ENCODE data around the gene IRF2BP2. TPM values are rescaled to one million over a fixed set of nuclear protein-coding genes. Genes with fewer than 3 reads are reported as not detected.

The IRF2BP2 gene
- total and polyA plus RNA-seq, 10 of the 15 experiments (the other 5 are each of a cell fraction or from before 2014, with no cell fraction given): 7.5 to 114 (median 52.3) TPM

GRCh38 chr1:234608025-234608910 is 1.7 kb downstream of the IRF2BP2 start (continued):
- TF ChIP-seq ZSCAN29 (IDR thresholded peaks at IDR 0.05) (peak; percentile 13; the same call in 1 of the 2 replicates), ZNF622 (IDR thresholded peaks at IDR 0.05) (no peak), BHLHE40 (IDR thresholded peaks at IDR 0.05; ENCODE audit: borderline replicate concordance in 1 of 2, low read depth in 2 of 2, low read length in 1 of 2) (peak; percentile 86 to 88), CHD1 (IDR thresholded peaks at IDR 0.05; ENCODE audit: low read depth, low read length) (0 out of 2 replicates have a peak, but pooled peaks have one; percentile 28), CEBPB (IDR thresholded peaks at IDR 0.05; ENCODE audit: borderline replicate concordance in 1 of 2, low read depth in 2 of 2, low read length in 2 of 2) (no peak), MYC (IDR thresholded peaks at IDR 0.05; ENCODE audit: insufficient read depth, insufficient read length, insufficient replicate concordance, low read length, severe bottlenecking) (peak; percentile 22), ZBTB40 (IDR thresholded peaks at IDR 0.05; ENCODE audit: borderline replicate concordance) (no peak), SMARCA5 (IDR thresholded peaks at IDR 0.05) (no peak), STAT1 (conservative IDR thresholded peaks at IDR 0.05) (no peak), NFXL1 (IDR thresholded peaks at IDR 0.05; ENCODE audit: borderline replicate concordance) (no peak), PML (IDR thresholded peaks at IDR 0.05; ENCODE audit: low read length) (no peak), SREBF1 (IDR thresholded peaks at IDR 0.05; ENCODE audit: low read length) (no peak)
- TF ChIP-seq, protein P1, sequence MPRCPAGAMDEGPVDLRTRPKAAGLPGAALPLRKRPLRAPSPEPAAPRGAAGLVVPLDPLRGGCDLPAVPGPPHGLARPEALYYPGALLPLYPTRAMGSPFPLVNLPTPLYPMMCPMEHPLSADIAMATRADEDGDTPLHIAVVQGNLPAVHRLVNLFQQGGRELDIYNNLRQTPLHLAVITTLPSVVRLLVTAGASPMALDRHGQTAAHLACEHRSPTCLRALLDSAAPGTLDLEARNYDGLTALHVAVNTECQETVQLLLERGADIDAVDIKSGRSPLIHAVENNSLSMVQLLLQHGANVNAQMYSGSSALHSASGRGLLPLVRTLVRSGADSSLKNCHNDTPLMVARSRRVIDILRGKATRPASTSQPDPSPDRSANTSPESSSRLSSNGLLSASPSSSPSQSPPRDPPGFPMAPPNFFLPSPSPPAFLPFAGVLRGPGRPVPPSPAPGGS (IDR thresholded peaks at IDR 0.05; ENCODE audit: borderline replicate concordance, insufficient read depth, low read depth, low read length, poor library complexity, severe bottlenecking): peak; percentile 75
- TF ChIP-seq, protein P2, sequence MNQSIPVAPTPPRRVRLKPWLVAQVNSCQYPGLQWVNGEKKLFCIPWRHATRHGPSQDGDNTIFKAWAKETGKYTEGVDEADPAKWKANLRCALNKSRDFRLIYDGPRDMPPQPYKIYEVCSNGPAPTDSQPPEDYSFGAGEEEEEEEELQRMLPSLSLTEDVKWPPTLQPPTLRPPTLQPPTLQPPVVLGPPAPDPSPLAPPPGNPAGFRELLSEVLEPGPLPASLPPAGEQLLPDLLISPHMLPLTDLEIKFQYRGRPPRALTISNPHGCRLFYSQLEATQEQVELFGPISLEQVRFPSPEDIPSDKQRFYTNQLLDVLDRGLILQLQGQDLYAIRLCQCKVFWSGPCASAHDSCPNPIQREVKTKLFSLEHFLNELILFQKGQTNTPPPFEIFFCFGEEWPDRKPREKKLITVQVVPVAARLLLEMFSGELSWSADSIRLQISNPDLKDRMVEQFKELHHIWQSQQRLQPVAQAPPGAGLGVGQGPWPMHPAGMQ (IDR thresholded peaks at IDR 0.05; ENCODE audit: borderline replicate concordance): no peak
- TF ChIP-seq, protein P3, sequence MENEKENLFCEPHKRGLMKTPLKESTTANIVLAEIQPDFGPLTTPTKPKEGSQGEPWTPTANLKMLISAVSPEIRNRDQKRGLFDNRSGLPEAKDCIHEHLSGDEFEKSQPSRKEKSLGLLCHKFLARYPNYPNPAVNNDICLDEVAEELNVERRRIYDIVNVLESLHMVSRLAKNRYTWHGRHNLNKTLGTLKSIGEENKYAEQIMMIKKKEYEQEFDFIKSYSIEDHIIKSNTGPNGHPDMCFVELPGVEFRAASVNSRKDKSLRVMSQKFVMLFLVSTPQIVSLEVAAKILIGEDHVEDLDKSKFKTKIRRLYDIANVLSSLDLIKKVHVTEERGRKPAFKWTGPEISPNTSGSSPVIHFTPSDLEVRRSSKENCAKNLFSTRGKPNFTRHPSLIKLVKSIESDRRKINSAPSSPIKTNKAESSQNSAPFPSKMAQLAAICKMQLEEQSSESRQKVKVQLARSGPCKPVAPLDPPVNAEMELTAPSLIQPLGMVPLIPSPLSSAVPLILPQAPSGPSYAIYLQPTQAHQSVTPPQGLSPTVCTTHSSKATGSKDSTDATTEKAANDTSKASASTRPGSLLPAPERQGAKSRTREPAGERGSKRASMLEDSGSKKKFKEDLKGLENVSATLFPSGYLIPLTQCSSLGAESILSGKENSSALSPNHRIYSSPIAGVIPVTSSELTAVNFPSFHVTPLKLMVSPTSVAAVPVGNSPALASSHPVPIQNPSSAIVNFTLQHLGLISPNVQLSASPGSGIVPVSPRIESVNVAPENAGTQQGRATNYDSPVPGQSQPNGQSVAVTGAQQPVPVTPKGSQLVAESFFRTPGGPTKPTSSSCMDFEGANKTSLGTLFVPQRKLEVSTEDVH (IDR thresholded peaks at IDR 0.05; ENCODE audit: low read depth, partially characterized antibody): no peak
- TF ChIP-seq, protein P4, sequence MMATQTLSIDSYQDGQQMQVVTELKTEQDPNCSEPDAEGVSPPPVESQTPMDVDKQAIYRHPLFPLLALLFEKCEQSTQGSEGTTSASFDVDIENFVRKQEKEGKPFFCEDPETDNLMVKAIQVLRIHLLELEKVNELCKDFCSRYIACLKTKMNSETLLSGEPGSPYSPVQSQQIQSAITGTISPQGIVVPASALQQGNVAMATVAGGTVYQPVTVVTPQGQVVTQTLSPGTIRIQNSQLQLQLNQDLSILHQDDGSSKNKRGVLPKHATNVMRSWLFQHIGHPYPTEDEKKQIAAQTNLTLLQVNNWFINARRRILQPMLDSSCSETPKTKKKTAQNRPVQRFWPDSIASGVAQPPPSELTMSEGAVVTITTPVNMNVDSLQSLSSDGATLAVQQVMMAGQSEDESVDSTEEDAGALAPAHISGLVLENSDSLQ (IDR thresholded peaks at IDR 0.05): 0 out of 2 replicates have a peak, but pooled peaks have one; percentile 53
- TF ChIP-seq, protein P5, sequence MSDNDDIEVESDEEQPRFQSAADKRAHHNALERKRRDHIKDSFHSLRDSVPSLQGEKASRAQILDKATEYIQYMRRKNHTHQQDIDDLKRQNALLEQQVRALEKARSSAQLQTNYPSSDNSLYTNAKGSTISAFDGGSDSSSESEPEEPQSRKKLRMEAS (IDR thresholded peaks at IDR 0.05; ENCODE audit: low read depth, low read length): peak; percentile 91
